ENCODE results near the gene APOL1. TPM values are rescaled to one million over a fixed set of nuclear protein-coding genes. Genes with fewer than 3 reads are reported as not detected.

APOL1 gene
- total and polyA plus RNA-seq, 11 donors, result 10.4 to 132 (median 18.1) TPM

DNA sequence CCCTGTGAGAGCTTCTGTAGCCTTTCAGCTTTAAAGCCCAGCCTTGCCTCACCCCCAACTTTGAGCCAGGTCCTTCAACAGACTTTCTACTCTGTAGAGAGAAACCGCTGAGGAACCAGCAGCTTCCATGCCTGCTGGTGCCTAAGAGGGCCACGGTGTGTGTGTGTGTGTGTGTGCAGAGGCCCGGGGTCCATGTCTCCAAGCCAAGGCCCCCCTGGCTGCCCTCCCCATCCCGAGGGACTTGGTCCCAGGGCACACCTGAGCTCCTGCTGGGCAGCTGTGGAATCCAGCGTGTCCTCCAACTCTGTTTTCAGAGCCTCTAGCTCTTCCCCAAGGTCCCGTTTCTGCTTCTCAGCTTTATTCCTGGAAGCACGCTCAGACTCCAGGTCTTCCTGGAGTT is 42.3 kb downstream of the APOL1 start:
- H3K27me3 ChIP-seq, result no peaks in the 10 kb centered on the region
- H3K4me3 ChIP-seq, result no peak overlapping the region
- no peaks in the 10 kb centered on the region for H3K9me3 ChIP-seq
- no peaks in the 10 kb centered on the region for H3K4me1 ChIP-seq
- ATAC-seq, result no peak
- intact Hi-C loops (cut with DNase I), result no loop called here
- 89 to 97% (median 91%) methylated on average over 6 to 7 of the region's 7 CpGs for WGBS, 4 donors
- H3K36me3 ChIP-seq, result peaks cover 18 to 95% (median 91%) of the 10 kb centered on the region in 9 donors
- peak overlapping the region in 1 of 12 donors; percentile 51 for H3K27ac ChIP-seq
- DNase-seq, result no peak
- TF ChIP-seq, protein P1, sequence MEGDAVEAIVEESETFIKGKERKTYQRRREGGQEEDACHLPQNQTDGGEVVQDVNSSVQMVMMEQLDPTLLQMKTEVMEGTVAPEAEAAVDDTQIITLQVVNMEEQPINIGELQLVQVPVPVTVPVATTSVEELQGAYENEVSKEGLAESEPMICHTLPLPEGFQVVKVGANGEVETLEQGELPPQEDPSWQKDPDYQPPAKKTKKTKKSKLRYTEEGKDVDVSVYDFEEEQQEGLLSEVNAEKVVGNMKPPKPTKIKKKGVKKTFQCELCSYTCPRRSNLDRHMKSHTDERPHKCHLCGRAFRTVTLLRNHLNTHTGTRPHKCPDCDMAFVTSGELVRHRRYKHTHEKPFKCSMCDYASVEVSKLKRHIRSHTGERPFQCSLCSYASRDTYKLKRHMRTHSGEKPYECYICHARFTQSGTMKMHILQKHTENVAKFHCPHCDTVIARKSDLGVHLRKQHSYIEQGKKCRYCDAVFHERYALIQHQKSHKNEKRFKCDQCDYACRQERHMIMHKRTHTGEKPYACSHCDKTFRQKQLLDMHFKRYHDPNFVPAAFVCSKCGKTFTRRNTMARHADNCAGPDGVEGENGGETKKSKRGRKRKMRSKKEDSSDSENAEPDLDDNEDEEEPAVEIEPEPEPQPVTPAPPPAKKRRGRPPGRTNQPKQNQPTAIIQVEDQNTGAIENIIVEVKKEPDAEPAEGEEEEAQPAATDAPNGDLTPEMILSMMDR (IDR thresholded peaks at IDR 0.05), result no peak
- TF ChIP-seq POLR2A (IDR thresholded peaks at IDR 0.05), result no peak

DNA sequence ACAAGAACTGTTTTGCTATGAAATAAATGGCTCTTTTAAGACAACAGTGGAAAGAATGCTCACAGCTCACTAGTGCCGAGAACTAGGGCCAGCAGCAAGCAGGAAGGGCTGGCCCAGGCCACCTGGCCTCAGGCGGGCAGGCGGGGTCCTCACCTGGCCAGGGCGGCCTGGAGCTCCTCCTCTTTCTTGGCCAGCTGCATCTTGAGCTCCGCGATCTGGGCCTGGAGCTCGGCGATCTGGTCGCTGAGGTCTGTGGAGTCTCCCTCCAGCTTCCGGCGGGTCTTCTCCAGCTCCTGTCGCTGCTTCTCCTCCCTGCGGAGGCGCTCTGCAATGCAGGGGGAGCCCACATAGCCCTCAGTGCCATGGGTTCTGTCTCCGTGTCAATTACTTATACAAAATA is 43.8 kb downstream of the APOL1 start:
- DNase-seq (peak in 2 of 5 donors; percentile 22 to 64), ATAC-seq (no peak)
- intact Hi-C loops (cut with DNase I), result no loop called here
- no peak for TF ChIP-seq POLR2A (IDR thresholded peaks at IDR 0.05)
- TF ChIP-seq, protein P1 (IDR thresholded peaks at IDR 0.05), result no peak
- H3K4me1 ChIP-seq, result peaks cover 0 to 7% (median 0%) of the 10 kb centered on the region in 12 donors
- 88 to 93% (median 91%) methylated on average over 14 to 15 of the region's 15 CpGs for WGBS, 4 donors
- H3K27me3 ChIP-seq, result no peaks in the 10 kb centered on the region
- peak overlapping the region in 1 of 12 donors; percentile 70 for H3K27ac ChIP-seq
- H3K4me3 ChIP-seq, result no peak overlapping the region
- no peaks in the 10 kb centered on the region for H3K9me3 ChIP-seq
- H3K36me3 ChIP-seq, result peaks cover 17 to 100% (median 100%) of the 10 kb centered on the region in 9 donors

DNA sequence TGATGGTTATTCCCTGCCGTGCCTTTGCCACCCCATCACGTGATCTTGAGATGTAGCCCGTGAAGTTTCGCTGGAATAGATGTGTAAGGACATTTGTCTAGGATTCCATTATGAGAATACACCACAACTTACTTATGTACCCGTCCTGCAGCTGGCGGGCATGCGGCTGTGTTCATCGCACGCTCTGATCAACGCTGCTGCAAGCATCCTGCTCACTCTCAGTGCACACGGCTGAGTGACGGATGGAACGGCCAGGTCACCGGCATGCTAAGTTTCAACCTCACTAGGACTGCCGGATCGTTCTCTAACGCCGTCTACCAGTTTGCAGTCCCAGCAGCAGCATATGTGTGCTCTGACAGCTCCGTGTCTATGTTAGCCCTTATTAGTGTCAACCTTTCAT is 44.6 kb downstream of the APOL1 start:
- ATAC-seq (no peak), DNase-seq (peak in 2 of 5 donors; percentile 21 to 25)
- no peaks in the 10 kb centered on the region for H3K9me3 ChIP-seq
- H3K27me3 ChIP-seq, result no peaks in the 10 kb centered on the region
- H3K4me3 ChIP-seq, result no peak overlapping the region
- H3K4me1 ChIP-seq, result peaks cover 0 to 8% (median 0%) of the 10 kb centered on the region in 12 donors
- whole genome bisulfite sequencing, 4 donors, result 86 to 87% (median 86%) methylated on average over 19 of the region's 19 CpGs
- TF ChIP-seq, protein P1 (IDR thresholded peaks at IDR 0.05), result no peak
- no peak for TF ChIP-seq POLR2A (IDR thresholded peaks at IDR 0.05)
- intact Hi-C loops (cut with DNase I), result no loop called here
- peak overlapping the region in 1 of 12 donors; percentile 70 for H3K27ac ChIP-seq
- peaks cover 13 to 100% (median 100%) of the 10 kb centered on the region in 9 donors for H3K36me3 ChIP-seq

DNA sequence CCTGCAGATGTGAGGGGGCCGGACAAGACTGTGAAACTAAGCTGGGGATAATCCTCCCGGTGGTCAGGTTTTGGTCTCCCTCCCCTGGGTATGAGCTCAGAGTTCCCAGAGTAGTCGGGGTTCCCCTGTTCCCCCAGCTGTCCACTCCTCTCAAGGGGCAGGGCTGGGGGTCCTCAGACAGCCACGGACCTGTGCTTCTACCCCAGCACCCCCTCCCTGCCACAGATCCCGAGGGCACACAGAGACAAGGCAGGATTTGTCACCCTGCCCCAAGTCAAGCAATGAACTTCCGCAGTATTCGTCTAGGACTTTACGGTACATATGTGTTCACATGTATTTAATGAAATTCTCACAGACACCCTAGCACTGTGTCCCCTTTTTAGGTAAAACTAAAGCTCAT is 45.2 kb downstream of the APOL1 start:
- no peak for DNase-seq
- no peak overlapping the region for H3K4me3 ChIP-seq
- peaks cover 14 to 100% (median 100%) of the 10 kb centered on the region in 9 donors for H3K36me3 ChIP-seq
- intact Hi-C loops (cut with DNase I), result loop anchor here in 1 of 10 donors (2.0 kb wide), 1 partner anchor 17 kb away; no protein-coding TSS in a partner anchor
- no peaks in the 10 kb centered on the region for H3K27me3 ChIP-seq
- peak overlapping the region in 1 of 12 donors; percentile 70 for H3K27ac ChIP-seq
- TF ChIP-seq POLR2A (IDR thresholded peaks at IDR 0.05), result no peak
- TF ChIP-seq, protein P1 (IDR thresholded peaks at IDR 0.05), result no peak
- no peaks in the 10 kb centered on the region for H3K9me3 ChIP-seq
- no peak for ATAC-seq
- peaks cover 0 to 8% (median 0%) of the 10 kb centered on the region in 12 donors for H3K4me1 ChIP-seq
- WGBS, 4 donors, result 86 to 93% (median 89%) methylated on average over 8 of the region's 8 CpGs
